ENCODE measurements around the gene RER1.
"Not testable (repeated sequence)": the region's sequence is repeated elsewhere in the genome, so short reads cannot be mapped to it uniquely, and the experiment has no call there.

DNA sequence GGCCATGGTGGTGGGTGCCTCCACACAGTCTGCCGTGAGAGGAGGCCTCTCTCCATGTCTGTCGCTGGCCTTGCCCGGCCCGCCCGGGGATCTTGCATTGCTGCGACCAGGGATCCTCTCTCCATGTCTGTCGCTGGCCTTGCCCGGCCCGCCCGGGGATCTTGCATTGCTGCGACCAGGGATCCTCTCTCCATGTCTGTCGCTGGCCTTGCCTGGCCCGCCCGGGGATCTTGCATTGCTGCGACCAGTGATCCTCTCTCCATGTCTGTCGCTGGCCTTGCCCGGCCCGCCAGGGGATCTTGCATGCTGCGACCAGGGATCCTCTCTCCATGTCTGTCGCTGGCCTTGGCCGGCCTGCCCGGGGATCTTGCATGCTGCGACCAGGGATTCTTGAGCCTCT, 48.7 kb downstream of the RER1 start:
- TF ChIP-seq, protein P1, sequence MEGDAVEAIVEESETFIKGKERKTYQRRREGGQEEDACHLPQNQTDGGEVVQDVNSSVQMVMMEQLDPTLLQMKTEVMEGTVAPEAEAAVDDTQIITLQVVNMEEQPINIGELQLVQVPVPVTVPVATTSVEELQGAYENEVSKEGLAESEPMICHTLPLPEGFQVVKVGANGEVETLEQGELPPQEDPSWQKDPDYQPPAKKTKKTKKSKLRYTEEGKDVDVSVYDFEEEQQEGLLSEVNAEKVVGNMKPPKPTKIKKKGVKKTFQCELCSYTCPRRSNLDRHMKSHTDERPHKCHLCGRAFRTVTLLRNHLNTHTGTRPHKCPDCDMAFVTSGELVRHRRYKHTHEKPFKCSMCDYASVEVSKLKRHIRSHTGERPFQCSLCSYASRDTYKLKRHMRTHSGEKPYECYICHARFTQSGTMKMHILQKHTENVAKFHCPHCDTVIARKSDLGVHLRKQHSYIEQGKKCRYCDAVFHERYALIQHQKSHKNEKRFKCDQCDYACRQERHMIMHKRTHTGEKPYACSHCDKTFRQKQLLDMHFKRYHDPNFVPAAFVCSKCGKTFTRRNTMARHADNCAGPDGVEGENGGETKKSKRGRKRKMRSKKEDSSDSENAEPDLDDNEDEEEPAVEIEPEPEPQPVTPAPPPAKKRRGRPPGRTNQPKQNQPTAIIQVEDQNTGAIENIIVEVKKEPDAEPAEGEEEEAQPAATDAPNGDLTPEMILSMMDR (conservative IDR thresholded peaks at IDR 0.05) = not testable (repeated sequence)
- not testable (repeated sequence) for TF ChIP-seq ZFX (IDR thresholded peaks at IDR 0.05)

Measured in C4-2B (cell line).